Measurements from ENCODE around the gene COL11A2. TPM values are rescaled to one million over a fixed set of nuclear protein-coding genes. Genes with fewer than 3 reads are reported as not detected.

The COL11A2 gene
- total and polyA plus RNA-seq, 2 of the 13 experiments (the other 11 are each of a cell fraction or from before 2014, with no cell fraction given), result 0.55 TPM

- no peak for TF ChIP-seq ARID2 (CRISPR knock-in tag; IDR thresholded peaks at IDR 0.05; ENCODE audit: borderline replicate concordance)
- 0 out of 2 replicates have a peak, but pooled peaks have one; percentile 25 for TF ChIP-seq CTCF (CRISPR knock-in tag; IDR thresholded peaks at IDR 0.05)
- no peak for TF ChIP-seq ZNF563 (CRISPR knock-in tag; IDR thresholded peaks at IDR 0.05)
- no peak for TF ChIP-seq FOXM1 (CRISPR knock-in tag; IDR thresholded peaks at IDR 0.05)
- TF ChIP-seq ZNF24 (IDR thresholded peaks at IDR 0.05), result no peak
Observed at GRCh38 chr6:33201147-33201545, 8.9 kb upstream of the COL11A2 start (continued).

GRCh38 chr6:33200219-33201146, 8.2 kb upstream of the COL11A2 start, which contains the start of the genes RXRB and SLC39A7:
Gene RXRB, minus strand, starts transcription at chr6:33200665. Its CDS starts 189 bp downstream, at chr6:33200476.
Gene SLC39A7, plus strand, starts transcription at chr6:33200867. Its CDS starts 379 bp downstream, at chr6:33201246.
- BruUV-seq (replicated peaks), result no TSS peak
- TF ChIP-seq CREBL2 (CRISPR knock-in tag; IDR thresholded peaks at IDR 0.05; ENCODE audit: borderline replicate concordance) (peak; percentile 58; the same call in 1 of the 2 replicates), LBX2 (CRISPR knock-in tag; IDR thresholded peaks at IDR 0.05; ENCODE audit: borderline replicate concordance) (no peak), ZBTB3 (CRISPR knock-in tag; IDR thresholded peaks at IDR 0.05; ENCODE audit: borderline replicate concordance, low read depth) (no peak; the same call in none of the 2 replicates), ZNF331 (CRISPR knock-in tag; IDR thresholded peaks at IDR 0.05) (peak; percentile 50), ZNF224 (CRISPR knock-in tag; IDR thresholded peaks at IDR 0.05) (no peak), KLF11 (CRISPR knock-in tag; IDR thresholded peaks at IDR 0.05) (no peak), ZNF460 (CRISPR knock-in tag; IDR thresholded peaks at IDR 0.05; ENCODE audit: borderline replicate concordance) (no peak; the same call in 1 of the 2 replicates), ZBED4 (CRISPR knock-in tag; IDR thresholded peaks at IDR 0.05; ENCODE audit: borderline replicate concordance) (peak; percentile 56; the same call in 1 of the 2 replicates), PAF1 (CRISPR knock-in tag; IDR thresholded peaks at IDR 0.05) (no peak)

More at GRCh38 chr6:33200219-33201146, 8.2 kb upstream of the COL11A2 start, which contains the start of the genes RXRB and SLC39A7:
- Histone ChIP-seq H4K20me1 (ENCODE audit: insufficient read depth, low read length) (peaks cover 29% of the 10 kb centered on the region), H2AFZ (ENCODE audit: low read length) (no peak within 1 kb of the TSS), H3K36me3 (replicated peaks in 1 of 2; ENCODE audit: control insufficient read depth in 1 of 2, insufficient read depth in 2 of 2, low read length in 2 of 2) (peaks cover 18 to 42% of the 10 kb centered on the region in 2 experiments), H3K4me2 (ENCODE audit: low read depth, low read length) (peak within 1 kb of the TSS; percentile 99), H3K79me2 (ENCODE audit: insufficient read depth, low read length) (peaks cover 44% of the 10 kb centered on the region), H3K4me1 (ENCODE audit: insufficient read depth, low read length) (peaks cover 66% of the 10 kb centered on the region), H3K9ac (ENCODE audit: insufficient read depth, low read depth, low read length) (peak within 1 kb of the TSS; percentile 99), H3K9me3 (ENCODE audit: low read length) (no peaks in the 10 kb centered on the region), H3K27ac (ENCODE audit: extremely low read length, insufficient read depth, low read length) (peak within 1 kb of the TSS; percentile 99), H3K27me3 (ENCODE audit: control insufficient read depth in 1 of 2, insufficient read depth in 2 of 2, low read length in 2 of 2) (peaks cover 0 to 4% of the 10 kb centered on the region in 2 experiments; a peak in 1 of 5 replicates), H3K4me3 (replicated peaks in 1 of 3; ENCODE audit: insufficient read depth in 1 of 3, low read depth in 2 of 3, low read length in 3 of 3) (peak within 1 kb of the TSS; percentile 87 to 93 (median 93))
- in situ Hi-C loops (cut with HindIII; ENCODE audit: extremely low pct_ligation_motif_present, low pct_unique_long_range_greater_than_20kb), result loop anchor here (5.0 to 10.0 kb wide), 3 partner anchors 47 to 214 kb away; partner anchors contain the start of genes CUTA, PHF1 and RGL2
- peak; percentile 100 for DNase-seq (ENCODE audit: low spot score)
- POLR2A ChIA-PET, result interaction anchor here (0.7 to 4.1 kb wide), 20 partner anchors 9 to 1005 kb away, joined by 3 to 69 read pairs (median 6); partner anchors contain the start of genes B3GALT4, BRD2, PFDN6 and RGL2
- peak; percentile 48 for ATAC-seq
- CTCF ChIA-PET (ENCODE audit: low intra/inter-chr PET ratio, low total read pairs), result interaction anchor here (1.4 kb wide), 1 partner anchor 48 kb away, joined by 4 read pairs; no protein-coding TSS in a partner anchor
- FAIRE-seq, result peak; percentile 84
- WGBS (ENCODE audit: low lambda C conversion rate), result under 1% methylated on average over 29 of the region's 68 CpGs
- intact Hi-C loops (cut with micrococcal nuclease; ENCODE audit: unreplicated experiment), result loop anchor here (1.0 to 2.0 kb wide), 3 partner anchors 48 to 99 kb away; partner anchors contain the start of gene VPS52
